ENCODE measurements around the gene DDX51. TPM values are rescaled to one million over a fixed set of nuclear protein-coding genes. Genes with fewer than 3 reads are reported as not detected.

Gene DDX51
- total RNA-seq, 1 donor from 2014 or later, result 55.5 TPM

DNA sequence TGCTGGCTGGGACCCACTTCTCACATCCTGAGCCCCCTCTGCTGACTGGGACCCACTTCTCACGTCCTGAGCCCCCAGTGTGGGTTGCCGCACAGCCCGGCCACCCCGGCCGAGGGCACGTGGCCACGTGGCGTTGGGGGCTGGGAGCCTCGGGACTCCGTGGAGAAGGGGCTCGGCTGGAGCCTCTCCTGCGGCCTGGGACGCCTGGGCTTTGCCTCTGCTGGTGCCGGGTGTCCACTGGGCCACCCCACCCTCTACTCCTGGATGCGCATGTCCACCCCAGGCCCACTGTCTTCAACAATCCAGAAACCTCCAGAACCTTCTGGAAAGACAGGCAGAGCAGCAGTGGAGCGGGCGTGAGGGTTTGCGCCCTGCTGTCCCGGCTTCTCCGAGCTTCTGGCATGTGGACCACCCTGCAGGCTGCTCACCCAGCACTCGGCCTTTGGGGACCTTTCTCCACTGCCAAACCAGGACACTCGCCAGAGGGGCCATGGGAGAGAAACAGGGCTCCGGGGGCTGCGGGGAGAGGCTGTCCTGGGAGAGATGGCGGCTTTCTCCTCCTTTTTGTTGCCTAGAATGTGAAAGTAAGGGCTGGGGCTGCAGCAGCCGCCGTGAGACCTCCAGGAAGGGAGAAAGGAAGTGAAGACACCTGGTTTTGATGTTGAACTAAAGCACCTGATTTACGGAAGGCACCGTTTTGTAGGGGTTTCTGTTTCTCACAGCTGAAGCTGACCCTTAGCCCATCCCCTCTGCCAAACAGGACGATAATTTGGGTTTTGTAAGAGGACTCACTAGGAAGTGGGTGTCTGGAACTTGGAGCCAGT lies 30.1 kb upstream of the DDX51 start:
- Mint-ChIP-seq H3K4me3 (no peak overlapping the region), H3K4me1 (peaks cover 19% of the 10 kb centered on the region)
- no peak for DNase-seq

DNA sequence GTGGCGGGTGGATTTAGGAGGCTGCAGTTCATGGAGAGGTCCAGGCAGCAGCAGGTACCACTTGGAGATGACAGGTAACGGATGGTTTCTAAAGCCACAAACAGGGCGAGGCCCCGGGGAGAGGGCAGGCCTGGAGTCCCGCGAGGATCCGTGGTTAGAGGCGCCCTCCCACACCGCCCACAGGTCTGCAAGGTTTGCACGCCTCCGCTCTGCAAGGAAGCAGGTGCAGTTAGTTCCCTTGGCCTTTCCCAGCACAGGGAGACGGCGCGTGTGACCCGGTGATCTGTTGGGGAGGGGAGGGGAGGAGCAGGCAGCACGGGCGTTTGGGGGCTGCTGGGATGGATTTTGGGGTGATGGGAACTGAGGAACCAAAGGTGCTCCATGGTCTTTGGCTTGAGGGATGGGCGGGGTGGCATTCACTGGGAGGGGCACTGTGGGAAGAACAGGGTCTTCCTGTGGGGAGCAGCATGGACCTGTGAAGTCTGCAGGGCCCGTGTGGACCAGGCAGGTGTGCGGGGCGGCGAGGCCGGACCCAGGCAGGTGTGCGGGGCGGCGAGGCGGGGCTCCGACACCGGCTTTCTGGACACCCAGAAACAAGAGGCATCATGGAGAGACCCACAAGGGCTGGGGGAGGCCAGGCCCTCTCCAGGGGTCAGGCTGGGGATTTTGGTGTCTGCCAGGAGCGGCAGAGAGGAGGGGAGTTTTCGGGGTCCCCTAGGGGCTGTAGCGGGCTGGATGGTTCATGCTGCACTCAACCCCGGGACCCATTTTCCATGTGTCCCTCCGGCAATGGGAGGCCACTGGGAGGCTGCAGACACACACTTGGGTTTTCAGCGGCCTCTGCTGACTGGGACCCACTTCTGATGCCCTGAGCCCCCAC lies 29.3 kb upstream of the DDX51 start:
- no peaks in the 10 kb centered on the region for H3K9me3 Mint-ChIP-seq
- no peak overlapping the region for H3K27ac Mint-ChIP-seq
- peak overlapping the region; percentile 70 for H3K4me3 Mint-ChIP-seq
- H3K27me3 Mint-ChIP-seq, result peaks cover 1% of the 10 kb centered on the region
- intact Hi-C loops (cut with micrococcal nuclease), result no loop called here
- H3K36me3 Mint-ChIP-seq (ENCODE audit: low read depth), result no peaks in the 10 kb centered on the region
- DNase-seq, result peak; percentile 81
- H3K4me1 Mint-ChIP-seq, result peaks cover 13% of the 10 kb centered on the region

More for the DNA sequence above, 30.1 kb upstream of the DDX51 start:
- H3K36me3 Mint-ChIP-seq (ENCODE audit: low read depth), result no peaks in the 10 kb centered on the region
- no peaks in the 10 kb centered on the region for H3K9me3 Mint-ChIP-seq
- intact Hi-C loops (cut with micrococcal nuclease), result no loop called here
- H3K27ac Mint-ChIP-seq, result no peak overlapping the region
- H3K27me3 Mint-ChIP-seq, result peaks cover 2% of the 10 kb centered on the region

DNA sequence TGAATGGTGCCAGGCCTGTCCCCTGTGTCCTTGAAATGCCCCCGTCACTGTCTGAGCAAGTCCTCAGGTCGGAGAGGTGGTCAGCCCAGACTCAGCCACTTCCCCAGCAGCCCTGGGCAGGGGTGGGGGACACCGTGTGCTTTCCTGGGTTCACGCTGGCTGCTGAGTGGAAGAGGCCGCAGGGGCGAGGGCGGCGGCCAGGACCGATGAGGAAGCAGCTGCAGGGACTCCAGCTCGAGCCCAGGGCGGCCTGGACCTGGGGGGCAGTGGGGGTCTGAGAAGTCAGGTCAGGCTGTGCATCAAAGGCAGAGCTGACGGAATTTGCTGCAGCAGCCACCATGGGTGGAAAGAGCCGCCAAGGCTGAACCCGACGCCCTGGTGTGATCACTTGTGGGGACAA lies 28.5 kb upstream of the DDX51 start:
- H3K27me3 Mint-ChIP-seq, result no peaks in the 10 kb centered on the region
- H3K4me3 Mint-ChIP-seq, result peak overlapping the region; percentile 70
- no peaks in the 10 kb centered on the region for H3K9me3 Mint-ChIP-seq
- peaks cover 12% of the 10 kb centered on the region for H3K4me1 Mint-ChIP-seq
- no peaks in the 10 kb centered on the region for H3K36me3 Mint-ChIP-seq (ENCODE audit: low read depth)
- no peak overlapping the region for H3K27ac Mint-ChIP-seq
- no peak for DNase-seq
- intact Hi-C loops (cut with micrococcal nuclease), result no loop called here

DNA sequence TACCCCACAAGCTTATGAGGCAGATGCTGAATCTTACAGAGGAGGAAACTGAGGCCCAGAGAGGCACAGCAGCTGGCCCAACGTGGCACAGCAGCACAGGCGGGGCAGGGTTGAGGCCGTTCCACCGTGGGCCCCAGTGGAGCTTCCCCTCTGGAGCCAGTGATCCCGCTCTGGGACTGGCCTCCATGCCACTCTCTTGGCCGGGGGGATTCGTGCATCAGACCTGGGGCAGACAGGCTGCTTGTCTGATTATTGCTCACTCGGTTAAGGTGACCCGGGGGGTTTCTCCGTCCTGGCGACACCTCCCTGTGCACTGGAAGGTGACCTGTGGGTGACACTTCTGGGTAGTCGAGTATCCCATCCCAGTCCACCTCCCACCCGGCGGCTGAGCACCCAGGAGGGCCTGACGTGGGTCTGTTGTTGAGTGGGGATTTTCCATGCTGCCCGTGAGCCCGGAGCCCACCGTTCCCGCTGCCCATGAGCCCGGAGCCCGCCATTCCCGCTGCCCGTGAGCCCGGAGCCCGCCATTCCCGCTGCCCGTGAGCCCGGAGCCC lies 27.9 kb upstream of the DDX51 start:
- no peak overlapping the region for H3K27ac Mint-ChIP-seq

DNA sequence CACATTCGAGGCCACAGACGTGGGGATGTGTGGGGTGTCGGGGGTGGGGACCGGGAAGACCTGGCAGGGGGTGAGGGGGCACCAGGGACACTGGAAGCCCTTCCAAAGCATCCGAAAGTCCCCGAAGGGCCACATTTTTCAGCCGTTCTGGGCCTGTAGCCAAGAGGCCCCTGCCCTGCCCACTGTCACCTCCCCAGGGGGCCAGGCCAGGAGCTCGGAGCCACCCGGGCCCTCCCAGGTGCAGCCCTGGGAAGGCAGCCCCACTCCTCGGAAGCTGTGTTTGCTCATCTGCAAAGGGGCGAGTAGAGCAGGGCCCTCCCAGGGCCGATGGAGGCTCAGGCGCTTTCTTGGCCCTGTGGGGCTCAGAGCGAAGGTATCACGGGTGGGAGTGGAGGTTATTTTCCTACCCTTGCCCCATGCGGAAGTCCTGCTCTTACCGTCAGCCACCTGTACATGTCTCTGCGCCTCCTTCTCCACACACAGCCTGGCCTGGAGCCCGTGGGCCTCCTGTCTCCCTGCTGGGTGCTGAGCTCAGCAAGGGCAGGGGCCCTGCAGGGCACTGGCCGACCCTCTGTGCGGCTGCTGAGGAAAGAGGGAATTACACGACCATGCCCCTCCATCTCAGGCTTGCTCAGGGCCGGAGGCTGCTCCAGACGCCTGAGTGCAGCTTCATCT lies 27.3 kb upstream of the DDX51 start:
- Mint-ChIP-seq H3K4me3 (no peak overlapping the region), H3K36me3 (ENCODE audit: low read depth) (peaks cover 2% of the 10 kb centered on the region), H3K27ac (no peak overlapping the region), H3K27me3 (no peaks in the 10 kb centered on the region), H3K9me3 (peaks cover 7% of the 10 kb centered on the region), H3K4me1 (peaks cover 10% of the 10 kb centered on the region)
- intact Hi-C loops (cut with micrococcal nuclease), result no loop called here
- no peak for DNase-seq

More for the DNA sequence above, 27.9 kb upstream of the DDX51 start:
- Mint-ChIP-seq H3K36me3 (ENCODE audit: low read depth) (peaks cover 2% of the 10 kb centered on the region), H3K4me1 (peaks cover 12% of the 10 kb centered on the region), H3K4me3 (no peak overlapping the region), H3K27me3 (no peaks in the 10 kb centered on the region), H3K9me3 (peaks cover 2% of the 10 kb centered on the region)
- no peak for DNase-seq
- intact Hi-C loops (cut with micrococcal nuclease), result no loop called here

DNA sequence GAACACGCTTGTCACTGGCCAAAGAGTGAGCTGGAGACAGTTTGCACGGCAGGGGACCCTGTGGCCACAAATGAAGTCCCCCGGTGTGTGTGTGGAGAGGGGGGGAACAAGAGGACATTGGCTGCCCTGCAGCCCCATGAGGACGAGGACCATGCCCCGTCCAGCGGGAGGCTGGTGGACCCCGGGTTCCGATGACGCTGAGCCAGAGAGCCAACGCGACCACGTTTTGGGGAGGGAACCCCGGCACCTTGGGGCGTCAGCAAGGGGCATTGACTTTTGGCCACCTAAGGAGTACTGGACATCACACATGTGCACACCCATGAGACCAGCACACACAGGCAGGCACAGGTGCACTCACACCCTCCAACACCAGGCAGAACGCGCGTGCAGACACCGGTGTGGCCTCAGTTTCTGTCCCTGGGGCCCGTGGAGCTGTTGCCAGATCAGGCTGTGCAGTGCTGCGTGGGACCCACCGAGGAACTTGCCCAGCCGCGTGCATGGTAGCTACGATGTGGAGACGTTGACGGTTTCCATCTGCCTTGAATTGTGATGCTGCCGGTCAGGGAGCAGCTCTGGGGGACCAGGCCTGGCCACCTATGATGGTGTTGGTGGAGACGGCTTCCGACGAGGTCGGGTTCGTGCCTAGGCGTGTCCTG lies 26.6 kb upstream of the DDX51 start:
- no peaks in the 10 kb centered on the region for H3K27me3 Mint-ChIP-seq
- H3K36me3 Mint-ChIP-seq (ENCODE audit: low read depth), result peaks cover 2% of the 10 kb centered on the region
- H3K9me3 Mint-ChIP-seq, result peaks cover 13% of the 10 kb centered on the region
- peaks cover 10% of the 10 kb centered on the region for H3K4me1 Mint-ChIP-seq
- DNase-seq, result no peak
- intact Hi-C loops (cut with micrococcal nuclease), result no loop called here
- no peak overlapping the region for H3K27ac Mint-ChIP-seq
- no peak overlapping the region for H3K4me3 Mint-ChIP-seq

DNA sequence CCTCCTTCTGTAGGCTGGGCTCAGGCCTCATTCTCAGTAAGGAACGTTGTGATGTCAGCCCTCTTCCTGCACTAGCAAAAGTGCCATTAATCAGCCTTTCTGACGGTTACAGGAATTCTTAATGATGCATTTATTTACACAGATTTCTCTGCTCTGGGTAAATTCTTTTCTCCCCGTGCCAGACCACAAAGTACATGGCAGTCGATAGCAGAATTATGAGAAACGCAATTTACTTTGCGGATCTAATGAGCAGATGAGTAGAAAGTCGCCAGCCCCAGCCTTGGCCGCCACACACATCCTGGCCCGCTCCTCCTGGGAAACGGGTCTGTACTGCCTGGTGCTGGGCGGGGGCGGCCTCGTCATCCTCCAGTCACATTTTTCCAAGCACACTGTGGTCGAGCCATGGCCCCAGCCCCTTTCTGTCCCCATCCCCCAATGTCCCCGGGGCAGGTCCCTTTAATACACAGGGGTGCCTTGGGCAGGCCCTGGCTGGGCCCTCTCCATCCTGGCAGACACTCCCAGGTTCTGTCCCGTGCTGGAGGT lies 26.0 kb upstream of the DDX51 start:
- no peak overlapping the region for H3K27ac Mint-ChIP-seq
- H3K4me1 Mint-ChIP-seq, result peaks cover 10% of the 10 kb centered on the region
- H3K4me3 Mint-ChIP-seq, result no peak overlapping the region
- DNase-seq, result no peak
- intact Hi-C loops (cut with micrococcal nuclease), result no loop called here
- H3K27me3 Mint-ChIP-seq, result no peaks in the 10 kb centered on the region
- H3K9me3 Mint-ChIP-seq, result peaks cover 13% of the 10 kb centered on the region
- H3K36me3 Mint-ChIP-seq (ENCODE audit: low read depth), result peaks cover 2% of the 10 kb centered on the region

DNA sequence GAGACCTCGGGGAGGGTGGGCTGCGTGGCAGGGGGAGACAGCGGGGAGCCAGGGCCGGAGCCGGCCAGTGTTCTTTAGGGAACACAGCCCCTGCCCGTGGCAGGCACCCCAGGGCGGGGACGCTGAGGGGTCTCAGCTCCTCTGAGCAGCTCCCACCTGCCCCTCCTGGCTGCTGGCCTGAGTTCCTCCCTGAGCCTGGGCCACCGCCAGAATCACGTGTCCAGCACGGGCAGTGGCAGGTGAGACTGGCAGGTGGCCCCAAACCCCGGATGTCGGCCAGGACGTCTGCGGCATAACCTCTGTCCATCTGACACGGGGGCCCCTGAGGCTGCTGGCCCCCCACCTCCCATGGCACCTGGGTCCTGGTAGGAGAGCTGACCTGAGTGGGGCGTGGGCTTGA lies 25.3 kb upstream of the DDX51 start:
- no peaks in the 10 kb centered on the region for H3K27me3 Mint-ChIP-seq
- no peak for DNase-seq
- intact Hi-C loops (cut with micrococcal nuclease), result no loop called here
- no peak overlapping the region for H3K4me3 Mint-ChIP-seq
- no peak overlapping the region for H3K27ac Mint-ChIP-seq
- peaks cover 13% of the 10 kb centered on the region for H3K9me3 Mint-ChIP-seq
- peaks cover 2% of the 10 kb centered on the region for H3K36me3 Mint-ChIP-seq (ENCODE audit: low read depth)
- peaks cover 9% of the 10 kb centered on the region for H3K4me1 Mint-ChIP-seq

DNA sequence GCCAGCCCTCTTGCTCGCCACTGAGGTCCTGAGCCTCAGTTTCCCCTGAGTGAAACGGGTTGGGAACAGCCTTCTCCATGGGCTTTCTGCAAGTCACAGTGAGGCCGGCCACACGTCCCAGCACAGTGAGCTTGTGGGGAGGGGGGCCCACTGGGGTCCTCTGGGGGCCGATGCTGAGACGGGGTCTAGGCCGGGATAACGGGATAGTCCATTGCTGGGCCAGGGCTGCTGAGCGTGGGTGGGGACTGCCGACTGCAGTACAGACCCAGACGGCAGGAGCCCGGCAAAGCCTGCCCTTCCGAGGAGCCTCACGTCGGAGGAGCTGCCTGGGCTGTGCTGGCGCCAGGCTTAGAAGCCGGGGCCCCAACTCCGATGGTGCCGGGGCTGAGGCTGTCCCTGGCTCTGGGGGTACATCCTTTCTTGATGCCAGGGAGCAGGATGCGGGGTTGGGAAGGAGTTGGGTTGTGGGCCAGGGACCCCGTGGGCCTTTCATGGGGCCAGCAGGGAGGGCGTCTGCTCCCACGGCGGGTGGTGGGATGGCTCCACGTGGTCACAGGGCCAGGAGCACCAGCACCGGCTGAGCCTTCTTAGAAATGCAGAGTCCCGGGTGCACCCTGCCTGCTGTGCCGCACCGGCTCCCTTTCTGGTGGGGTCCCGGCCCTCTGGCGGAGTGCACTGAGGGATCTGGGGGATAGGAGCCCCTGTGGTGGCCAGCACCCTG lies 24.4 kb upstream of the DDX51 start:
- DNase-seq, result no peak
- Mint-ChIP-seq H3K4me3 (no peak overlapping the region), H3K4me1 (peaks cover 11% of the 10 kb centered on the region), H3K27me3 (peaks cover 3% of the 10 kb centered on the region), H3K27ac (no peak overlapping the region), H3K9me3 (peaks cover 13% of the 10 kb centered on the region), H3K36me3 (ENCODE audit: low read depth) (peaks cover 2% of the 10 kb centered on the region)
- intact Hi-C loops (cut with micrococcal nuclease), result no loop called here

DNA sequence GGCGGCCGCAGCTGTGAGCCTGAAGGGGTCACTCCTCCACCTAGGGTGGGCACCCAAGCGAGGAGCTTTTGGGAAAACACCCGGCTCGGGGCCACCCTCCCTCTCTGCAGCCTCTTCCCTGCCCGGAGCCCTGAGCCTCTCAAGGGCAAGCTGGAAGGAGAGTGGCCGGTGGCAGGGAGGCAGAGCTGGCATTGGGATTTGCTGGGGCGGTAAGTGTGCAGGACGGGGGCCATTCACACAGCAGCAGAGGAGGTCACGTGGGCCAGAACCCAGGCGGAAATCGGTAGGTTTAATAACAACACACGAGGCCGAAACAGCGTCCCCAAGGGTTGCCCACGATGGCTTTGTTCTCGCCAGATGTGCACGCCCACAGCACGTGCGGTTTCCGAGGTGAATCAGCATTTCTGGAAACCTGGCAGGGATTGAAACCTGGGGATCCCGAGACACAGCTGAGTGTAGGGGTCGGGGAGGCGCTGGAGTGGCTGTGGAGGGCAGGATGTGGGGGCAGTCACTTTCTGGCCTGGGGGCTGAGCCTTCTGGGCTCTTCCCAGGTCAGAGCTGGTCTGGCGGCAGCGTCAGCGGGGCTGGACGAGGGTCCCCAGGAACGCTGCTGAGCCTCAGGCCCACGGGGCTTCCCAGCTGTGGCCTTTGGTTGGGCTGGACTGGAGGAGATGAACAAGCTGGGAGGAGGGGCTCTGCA lies 23.6 kb upstream of the DDX51 start:
- Mint-ChIP-seq H3K27me3 (peaks cover 3% of the 10 kb centered on the region), H3K9me3 (peaks cover 13% of the 10 kb centered on the region), H3K36me3 (ENCODE audit: low read depth) (peaks cover 2% of the 10 kb centered on the region), H3K27ac (no peak overlapping the region), H3K4me3 (no peak overlapping the region), H3K4me1 (peaks cover 8% of the 10 kb centered on the region)
- DNase-seq, result no peak
- intact Hi-C loops (cut with micrococcal nuclease), result no loop called here

DNA sequence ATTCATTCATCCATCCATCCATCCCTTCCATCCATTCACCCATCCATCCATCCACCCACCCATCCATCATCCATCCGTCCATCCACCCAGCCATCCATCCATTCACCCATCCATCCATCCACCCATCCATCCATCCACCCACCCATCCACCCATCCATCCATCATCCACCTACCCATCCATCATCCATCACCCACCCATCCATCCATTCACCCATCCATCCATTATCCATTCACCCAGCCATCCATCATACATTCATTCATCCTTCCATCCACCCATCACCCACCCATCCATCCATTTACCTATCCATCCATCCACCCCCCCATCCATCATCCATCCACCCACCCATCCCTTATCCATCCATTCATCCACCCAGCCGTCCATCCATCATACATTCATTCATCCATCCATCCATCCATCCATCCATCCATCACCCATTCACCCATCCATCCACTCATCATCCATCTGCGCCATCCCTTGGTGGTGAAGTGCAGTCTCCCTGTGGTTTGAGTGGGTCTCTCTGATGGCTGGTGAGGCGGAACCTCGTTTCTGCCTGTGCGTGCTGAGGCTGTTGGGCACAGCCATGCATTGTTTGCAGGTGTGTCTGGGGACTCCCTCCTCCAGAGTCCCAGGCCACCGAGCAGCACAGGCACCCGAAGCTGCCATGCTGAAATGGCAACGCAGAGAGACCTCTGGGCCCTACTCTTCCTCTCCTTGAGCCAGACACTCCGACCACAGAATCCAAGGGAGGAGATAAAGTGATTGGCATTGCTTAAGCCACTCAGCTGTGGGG lies 22.9 kb upstream of the DDX51 start:
- H3K27ac Mint-ChIP-seq, result no peak overlapping the region
- peaks cover 3% of the 10 kb centered on the region for H3K36me3 Mint-ChIP-seq (ENCODE audit: low read depth)
- H3K4me1 Mint-ChIP-seq, result peaks cover 9% of the 10 kb centered on the region
- H3K9me3 Mint-ChIP-seq, result peaks cover 13% of the 10 kb centered on the region
- no peak overlapping the region for H3K4me3 Mint-ChIP-seq
- intact Hi-C loops (cut with micrococcal nuclease), result no loop called here
- no peak for DNase-seq
- peaks cover 3% of the 10 kb centered on the region for H3K27me3 Mint-ChIP-seq

Measured in activated CD4-positive, alpha-beta T cell treated with anti-CD3 and anti-CD28 coated beads, Interleukin-2, amount 10 ng/mL, durations not matched to agents 24 days and 14 days (primary cell).